BJ (cell line): ENCODE results near the gene BBX. TPM values are rescaled to one million over a fixed set of nuclear protein-coding genes. Genes with fewer than 3 reads are reported as not detected.

Source experiments
- CTCF ChIA-PET: fragments of 350-600 bp; formaldehyde crosslinking; extraction: SDS; loops from one replicate; lab custom pipeline; 2021; ENCODE audit warnings: antibody characterized with exemption, inconsistent platforms; lab: Yijun Ruan, JAX
- POLR2A ChIA-PET: fragments of 300-600 bp; sonication (Branson Sonifier 250); formaldehyde crosslinking; extraction: SDS; loops from one replicate; lab custom pipeline; 2021; ENCODE audit warnings: antibody characterized with exemption; lab: Charles Lee
- DNase-seq: peaks from one replicate; pipeline ENCODE4 v3.0.0-alpha.2; 2011; ENCODE audit warnings: low read depth
- H3K27me3 ChIP-seq: 2 replicates; pipeline ENCODE4 v1.6.0; 2011; ENCODE audit warnings: low read length; ENCODE audit not compliant: control insufficient read depth, insufficient read depth
- H3K36me3 ChIP-seq: 2 replicates; pipeline ENCODE4 v1.5.1; 2011; ENCODE audit warnings: low read length; ENCODE audit not compliant: control insufficient read depth, insufficient read depth
- H3K4me3 ChIP-seq: 2 replicates; pipeline ENCODE4 v1.5.1; 2011; ENCODE audit warnings: low read depth, mild to moderate bottlenecking, control low read depth, low read length
- CTCF ChIP-seq: IDR thresholded peaks from 2 replicates; pipeline ENCODE4 v1.5.1; 2011; ENCODE audit warnings: low read depth, mild to moderate bottlenecking, control low read depth, inconsistent platforms, low read length, moderate library complexity; ENCODE audit not compliant: insufficient read depth
- polyA plus RNA-seq: library from polyadenylated mRNA; depleted of rRNA; stranded (reverse); fragments of >200 nt; gene quantifications from 2 replicates; pipeline ENCODE4 v1.2.3, GENCODE V29; 2011

The BBX gene
- polyA plus RNA-seq, 1 experiment = 47.6 TPM

GRCh38 chr3:107514453-107514852 lies 8.3 kb upstream of the BBX start:
- TF ChIP-seq CTCF = no peak
- ChIA-PET CTCF (interaction anchor here (1.7 kb wide), 1 partner anchor 85 kb away, joined by 3 read pairs; no protein-coding TSS in a partner anchor), POLR2A (no interaction called here)
- H3K27me3 ChIP-seq = peaks cover 3% of the 10 kb centered on the region
- H3K36me3 ChIP-seq = no peaks in the 10 kb centered on the region
- no peak overlapping the region for H3K4me3 ChIP-seq
- no peak for DNase-seq

GRCh38 chr3:107516475-107516874 lies 6.3 kb upstream of the BBX start:
- ChIA-PET POLR2A (no interaction called here), CTCF (interaction anchor here (0.6 to 1.0 kb wide), 2 partner anchors 86 to 1956 kb away, joined by 3 read pairs; no protein-coding TSS in a partner anchor)

GRCh38 chr3:107520535-107520934 lies 2.2 kb upstream of the BBX start:
- POLR2A ChIA-PET = no interaction called here
- Histone ChIP-seq H3K36me3 (no peaks in the 10 kb centered on the region), H3K4me3 (no peak overlapping the region), H3K27me3 (peaks cover 2% of the 10 kb centered on the region; the same call in 1 of the 2 replicates)
- DNase-seq = no peak
- CTCF ChIA-PET = interaction anchor here (1.2 kb wide), 1 partner anchor 91 kb away, joined by 4 read pairs; no protein-coding TSS in a partner anchor
- no peak for TF ChIP-seq CTCF

More at GRCh38 chr3:107516475-107516874, 6.3 kb upstream of the BBX start:
- DNase-seq = no peak
- no peak for TF ChIP-seq CTCF
- Histone ChIP-seq H3K27me3 (peaks cover 3% of the 10 kb centered on the region), H3K36me3 (no peaks in the 10 kb centered on the region), H3K4me3 (no peak overlapping the region)

GRCh38 chr3:107521469-107522059 lies 1.2 kb upstream of the BBX start:
- no peak overlapping the region for H3K4me3 ChIP-seq
- H3K27me3 ChIP-seq = peaks cover 2% of the 10 kb centered on the region; the same call in 1 of the 2 replicates
- ChIA-PET CTCF (interaction anchor here (1.1 to 1.2 kb wide), 2 partner anchors 14 to 92 kb away, joined by 3 to 4 read pairs; no protein-coding TSS in a partner anchor), POLR2A (no interaction called here)
- no peaks in the 10 kb centered on the region for H3K36me3 ChIP-seq
- DNase-seq = no peak
- TF ChIP-seq CTCF = no peak

GRCh38 chr3:107523289-107523538 lies 452 bp downstream of the BBX start:
- H3K4me3 ChIP-seq = peak overlapping the region; percentile 90
- H3K27me3 ChIP-seq = no peaks in the 10 kb centered on the region; the same call in 1 of the 2 replicates
- no peaks in the 10 kb centered on the region for H3K36me3 ChIP-seq
- no peak for DNase-seq
- POLR2A ChIA-PET = no interaction called here
- CTCF ChIA-PET = no interaction called here
- TF ChIP-seq CTCF = no peak
